ENCODE measurements around the gene FOXRED2. TPM values are rescaled to one million over a fixed set of nuclear protein-coding genes. Genes with fewer than 3 reads are reported as not detected.

The FOXRED2 gene
- total and polyA plus RNA-seq, 2 experiments from 2014 or later, result 11.5 to 38.3 TPM

DNA sequence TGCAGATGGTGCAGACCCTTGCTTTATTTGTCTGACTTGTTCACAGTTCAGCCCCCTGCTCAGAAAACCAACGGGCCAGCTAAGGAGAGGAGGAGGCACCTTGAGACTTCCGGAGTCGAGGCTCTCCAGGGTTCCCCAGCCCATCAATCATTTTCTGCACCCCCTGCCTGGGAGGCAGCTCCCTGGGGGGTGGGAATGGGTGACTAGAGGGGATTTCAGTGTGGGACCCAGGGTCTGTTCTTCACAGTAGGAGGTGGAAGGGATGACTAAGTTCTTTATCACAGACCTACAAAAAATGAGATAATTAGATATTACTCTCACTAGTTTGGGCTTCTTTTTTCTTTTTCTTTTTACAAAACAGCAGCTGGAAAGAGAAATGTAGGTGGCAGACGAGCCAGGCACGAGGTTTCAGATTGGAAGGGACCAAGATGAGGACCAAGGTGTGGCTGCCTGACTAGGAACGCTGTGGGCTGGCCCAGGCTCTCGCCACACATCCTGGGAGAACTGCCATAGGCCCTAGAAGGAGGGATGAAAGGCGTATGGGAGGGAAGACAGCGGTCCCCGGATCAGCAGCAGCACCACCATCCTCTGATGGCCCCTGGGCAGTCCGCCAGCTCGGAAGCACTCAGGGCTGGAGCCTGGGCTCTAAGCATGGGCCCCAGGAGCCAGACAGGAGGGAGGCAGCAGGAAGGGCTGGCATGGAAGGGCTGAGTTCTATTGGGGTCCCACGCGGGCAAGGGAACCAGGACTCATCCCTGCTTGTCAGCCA lies 39.6 kb downstream of the FOXRED2 start:
- Histone ChIP-seq H3K79me2 (replicated peaks; ENCODE audit: insufficient read depth) (no peaks in the 10 kb centered on the region), H3K4me1 (ENCODE audit: insufficient read depth) (no peaks in the 10 kb centered on the region; the same call in 1 of the 2 replicates), H3F3A (replicated peaks; ENCODE audit: low read depth) (no peaks in the 10 kb centered on the region), H3K4me3 (no peak overlapping the region), H3K27ac (ENCODE audit: low read depth) (no peak overlapping the region), H3K27me3 (ENCODE audit: insufficient read depth) (no peaks in the 10 kb centered on the region), H3K36me3 (ENCODE audit: insufficient read depth) (no peaks in the 10 kb centered on the region), H3K9me2 (ENCODE audit: insufficient read depth) (no peaks in the 10 kb centered on the region), H3K4me2 (no peak overlapping the region), H2AFZ (no peak overlapping the region), H4K20me1 (replicated peaks; ENCODE audit: insufficient read depth) (no peaks in the 10 kb centered on the region)
- Mint-ChIP-seq H3K27ac (no peak overlapping the region), H3K36me3 (ENCODE audit: low read depth) (no peaks in the 10 kb centered on the region; the same call in 2 of the 3 replicates), H3K4me3 (no peak overlapping the region), H3K9me3 (no peaks in the 10 kb centered on the region), H3K4me1 (peaks cover 3% of the 10 kb centered on the region; the same call in 2 of the 3 replicates), H3K27me3 (ENCODE audit: insufficient read depth, low read depth, poor library complexity) (peaks cover 10% of the 10 kb centered on the region)
- DNase-seq (ENCODE audit: low spot score), result no peak
- no peak for ATAC-seq
- TF ChIP-seq EZH2phosphoT487 (IDR thresholded peaks at IDR 0.05; ENCODE audit: unreplicated experiment) (no peak), NANOG (IDR thresholded peaks at IDR 0.05; ENCODE audit: borderline replicate concordance) (no peak), ZNF462 (CRISPR knock-in tag; IDR thresholded peaks at IDR 0.05) (no peak), POLR2AphosphoS5 (IDR thresholded peaks at IDR 0.05; ENCODE audit: low read depth) (no peak), EZH2 (IDR thresholded peaks at IDR 0.05; ENCODE audit: low read depth, unreplicated experiment) (no peak), ETS1 (IDR thresholded peaks at IDR 0.05) (no peak), JUNB (IDR thresholded peaks at IDR 0.05; ENCODE audit: unreplicated experiment) (no peak), STAT1 (IDR thresholded peaks at IDR 0.05; ENCODE audit: unreplicated experiment) (no peak), ZNF114 (CRISPR knock-in tag; IDR thresholded peaks at IDR 0.05) (no peak), CREB1 (CRISPR knock-in tag; IDR thresholded peaks at IDR 0.05; ENCODE audit: low read depth) (no peak), ZNF331 (CRISPR knock-in tag; IDR thresholded peaks at IDR 0.05; ENCODE audit: low read depth) (no peak)
- TF ChIP-seq, protein P1, sequence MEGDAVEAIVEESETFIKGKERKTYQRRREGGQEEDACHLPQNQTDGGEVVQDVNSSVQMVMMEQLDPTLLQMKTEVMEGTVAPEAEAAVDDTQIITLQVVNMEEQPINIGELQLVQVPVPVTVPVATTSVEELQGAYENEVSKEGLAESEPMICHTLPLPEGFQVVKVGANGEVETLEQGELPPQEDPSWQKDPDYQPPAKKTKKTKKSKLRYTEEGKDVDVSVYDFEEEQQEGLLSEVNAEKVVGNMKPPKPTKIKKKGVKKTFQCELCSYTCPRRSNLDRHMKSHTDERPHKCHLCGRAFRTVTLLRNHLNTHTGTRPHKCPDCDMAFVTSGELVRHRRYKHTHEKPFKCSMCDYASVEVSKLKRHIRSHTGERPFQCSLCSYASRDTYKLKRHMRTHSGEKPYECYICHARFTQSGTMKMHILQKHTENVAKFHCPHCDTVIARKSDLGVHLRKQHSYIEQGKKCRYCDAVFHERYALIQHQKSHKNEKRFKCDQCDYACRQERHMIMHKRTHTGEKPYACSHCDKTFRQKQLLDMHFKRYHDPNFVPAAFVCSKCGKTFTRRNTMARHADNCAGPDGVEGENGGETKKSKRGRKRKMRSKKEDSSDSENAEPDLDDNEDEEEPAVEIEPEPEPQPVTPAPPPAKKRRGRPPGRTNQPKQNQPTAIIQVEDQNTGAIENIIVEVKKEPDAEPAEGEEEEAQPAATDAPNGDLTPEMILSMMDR (conservative IDR thresholded peaks at IDR 0.05; ENCODE audit: low read depth in 2 of 2), result no peak
- TF ChIP-seq, protein P2, sequence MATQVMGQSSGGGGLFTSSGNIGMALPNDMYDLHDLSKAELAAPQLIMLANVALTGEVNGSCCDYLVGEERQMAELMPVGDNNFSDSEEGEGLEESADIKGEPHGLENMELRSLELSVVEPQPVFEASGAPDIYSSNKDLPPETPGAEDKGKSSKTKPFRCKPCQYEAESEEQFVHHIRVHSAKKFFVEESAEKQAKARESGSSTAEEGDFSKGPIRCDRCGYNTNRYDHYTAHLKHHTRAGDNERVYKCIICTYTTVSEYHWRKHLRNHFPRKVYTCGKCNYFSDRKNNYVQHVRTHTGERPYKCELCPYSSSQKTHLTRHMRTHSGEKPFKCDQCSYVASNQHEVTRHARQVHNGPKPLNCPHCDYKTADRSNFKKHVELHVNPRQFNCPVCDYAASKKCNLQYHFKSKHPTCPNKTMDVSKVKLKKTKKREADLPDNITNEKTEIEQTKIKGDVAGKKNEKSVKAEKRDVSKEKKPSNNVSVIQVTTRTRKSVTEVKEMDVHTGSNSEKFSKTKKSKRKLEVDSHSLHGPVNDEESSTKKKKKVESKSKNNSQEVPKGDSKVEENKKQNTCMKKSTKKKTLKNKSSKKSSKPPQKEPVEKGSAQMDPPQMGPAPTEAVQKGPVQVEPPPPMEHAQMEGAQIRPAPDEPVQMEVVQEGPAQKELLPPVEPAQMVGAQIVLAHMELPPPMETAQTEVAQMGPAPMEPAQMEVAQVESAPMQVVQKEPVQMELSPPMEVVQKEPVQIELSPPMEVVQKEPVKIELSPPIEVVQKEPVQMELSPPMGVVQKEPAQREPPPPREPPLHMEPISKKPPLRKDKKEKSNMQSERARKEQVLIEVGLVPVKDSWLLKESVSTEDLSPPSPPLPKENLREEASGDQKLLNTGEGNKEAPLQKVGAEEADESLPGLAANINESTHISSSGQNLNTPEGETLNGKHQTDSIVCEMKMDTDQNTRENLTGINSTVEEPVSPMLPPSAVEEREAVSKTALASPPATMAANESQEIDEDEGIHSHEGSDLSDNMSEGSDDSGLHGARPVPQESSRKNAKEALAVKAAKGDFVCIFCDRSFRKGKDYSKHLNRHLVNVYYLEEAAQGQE (IDR thresholded peaks at IDR 0.05; ENCODE audit: unreplicated experiment), result no peak

Data from GM23338 (cell line).